ENCODE measurements around the gene APBB2. TPM values are rescaled to one million over a fixed set of nuclear protein-coding genes. Genes with fewer than 3 reads are reported as not detected.

The APBB2 gene
- total and polyA plus RNA-seq, 10 of the 15 experiments (the other 5 are each of a cell fraction or from before 2014, with no cell fraction given): 2.7 to 24.6 (median 19.0) TPM

- ATAC-seq: no peak
- ChIA-PET CTCF (interaction anchor here (1.3 kb wide), 1 partner anchor 13 kb away, joined by 5 read pairs; no protein-coding TSS in a partner anchor), POLR2A (no interaction called here), RAD21 (ENCODE audit: unreplicated experiment) (interaction anchor here (1.5 kb wide), 1 partner anchor 15 kb away, joined by 4 read pairs; no protein-coding TSS in a partner anchor), SMC1A (ENCODE audit: uncharacterized antibody, unreplicated experiment) (interaction anchor here (1.6 kb wide), 1 partner anchor 63 kb away, joined by 3 read pairs; no protein-coding TSS in a partner anchor)
- Histone ChIP-seq H3K9ac (ENCODE audit: control insufficient read depth, insufficient read depth, low read length) (no peak overlapping the region), H4K20me1 (ENCODE audit: control insufficient read depth, insufficient read depth) (no peaks in the 10 kb centered on the region), H3K27me3 (replicated peaks in 1 of 2; ENCODE audit: control insufficient read depth in 2 of 2, insufficient read depth in 2 of 2, low read length in 1 of 2) (no peaks in the 10 kb centered on the region), H3K4me1 (ENCODE audit: control insufficient read depth, insufficient read depth, low read length) (no peaks in the 10 kb centered on the region), H3K4me3 (no peak overlapping the region), H3K27ac (ENCODE audit: control insufficient read depth, insufficient read depth) (no peak overlapping the region), H3K36me3 (ENCODE audit: control insufficient read depth in 2 of 2, insufficient read depth in 2 of 2, low read length in 1 of 2) (no peaks in the 10 kb centered on the region), H2AFZ (ENCODE audit: control insufficient read depth, low read depth, low read length) (no peak overlapping the region), H3K9me3 (replicated peaks; ENCODE audit: control insufficient read depth, insufficient read depth, low read length) (no peaks in the 10 kb centered on the region; the same call in 2 of the 3 replicates), H3K4me2 (ENCODE audit: control insufficient read depth, insufficient read depth) (no peak overlapping the region), H3K79me2 (ENCODE audit: control insufficient read depth, insufficient read depth, low read length) (no peaks in the 10 kb centered on the region; the same call in none of the 2 replicates)
- intact Hi-C loops (cut with micrococcal nuclease; ENCODE audit: unreplicated experiment): no loop called here
- TF ChIP-seq NFXL1 (IDR thresholded peaks at IDR 0.05; ENCODE audit: borderline replicate concordance) (no peak), CEBPB (IDR thresholded peaks at IDR 0.05; ENCODE audit: borderline replicate concordance in 1 of 2, low read depth in 2 of 2, low read length in 2 of 2) (no peak), IKZF2 (IDR thresholded peaks at IDR 0.05) (no peak), RELB (IDR thresholded peaks at IDR 0.05; ENCODE audit: low read depth) (no peak), RCOR1 (conservative IDR thresholded peaks at IDR 0.05; ENCODE audit: low read depth, low read length) (no peak), EZH2 (IDR thresholded peaks at IDR 0.05; ENCODE audit: borderline replicate concordance, control insufficient read depth, low read depth, low read length) (no peak), SUZ12 (IDR thresholded peaks at IDR 0.05; ENCODE audit: unreplicated experiment) (no peak), CHD2 (IDR thresholded peaks at IDR 0.05; ENCODE audit: borderline replicate concordance, low read depth, low read length) (no peak), ZNF592 (IDR thresholded peaks at IDR 0.05) (no peak), IRF5 (IDR thresholded peaks at IDR 0.05; ENCODE audit: borderline replicate concordance) (no peak), CBFB (IDR thresholded peaks at IDR 0.05; ENCODE audit: low read depth) (no peak), CEBPZ (IDR thresholded peaks at IDR 0.05; ENCODE audit: low read depth, low read length) (no peak), STAT3 (IDR thresholded peaks at IDR 0.05; ENCODE audit: low read depth, low read length) (no peak), TCF3 (IDR thresholded peaks at IDR 0.05; ENCODE audit: borderline replicate concordance, insufficient read depth, low read depth, low read length) (no peak)
- 6% methylated on average over 1 of the region's 1 CpG for WGBS (ENCODE audit: insufficient coverage, insufficient replicate concordance, low lambda C conversion rate, missing lambda C conversion rate)
- FAIRE-seq: no peak
- no TSS peak for BruUV-seq (replicated peaks)
- no peak for DNase-seq (ENCODE audit: low read depth, low spot score)
- in situ Hi-C loops (cut with MboI): no loop called here
Measured at GRCh38 chr4:41158274-41158673, 56.1 kb downstream of the APBB2 start.
